ENCODE data around the gene SRGAP3. TPM values are rescaled to one million over a fixed set of nuclear protein-coding genes. Genes with fewer than 3 reads are reported as not detected.

SRGAP3 gene
- total RNA-seq, 2 donors from 2014 or later, result 1.7 to 3.4 TPM

GRCh38 chr3:9257092-9257491, 7.6 kb upstream of the SRGAP3 start:
- intact Hi-C loops (cut with DNase I), result no loop called here
- no peak for DNase-seq (ENCODE audit: low spot score)

- intact Hi-C loops (cut with DNase I), result no loop called here
Observed at GRCh38 chr3:9255976-9256375, 6.5 kb upstream of the SRGAP3 start.

GRCh38 chr3:9254764-9255163, 5.3 kb upstream of the SRGAP3 start:
- no peak for DNase-seq (ENCODE audit: low spot score)
- intact Hi-C loops (cut with DNase I), result no loop called here

More at GRCh38 chr3:9255976-9256375, 6.5 kb upstream of the SRGAP3 start:
- DNase-seq (ENCODE audit: low spot score), result no peak

GRCh38 chr3:9253327-9253726, 3.9 kb upstream of the SRGAP3 start:
- intact Hi-C loops (cut with DNase I), result no loop called here
- DNase-seq (ENCODE audit: low spot score), result no peak

GRCh38 chr3:9251055-9251786, 1.8 kb upstream of the SRGAP3 start:
- no peak for DNase-seq (ENCODE audit: low spot score)
- intact Hi-C loops (cut with DNase I), result no loop called here

GRCh38 chr3:9250236-9250635, 790 bp upstream of the SRGAP3 start:
- intact Hi-C loops (cut with DNase I), result no loop called here
- DNase-seq (ENCODE audit: low spot score), result no peak

- DNase-seq (ENCODE audit: low spot score), result no peak
- intact Hi-C loops (cut with DNase I), result no loop called here
Observed at GRCh38 chr3:9248522-9249271, 749 bp downstream of the SRGAP3 start.

GRCh38 chr3:9247941-9248521, 1.4 kb downstream of the SRGAP3 start:
- no peak for DNase-seq (ENCODE audit: low spot score)
- intact Hi-C loops (cut with DNase I), result no loop called here

- no peak for DNase-seq (ENCODE audit: low spot score)
- intact Hi-C loops (cut with DNase I), result no loop called here
Observed at GRCh38 chr3:9247361-9247940, 2.0 kb downstream of the SRGAP3 start.

GRCh38 chr3:9246189-9246588, 3.3 kb downstream of the SRGAP3 start:
- no peak for DNase-seq (ENCODE audit: low spot score)
- intact Hi-C loops (cut with DNase I), result no loop called here

- intact Hi-C loops (cut with DNase I), result no loop called here
- DNase-seq (ENCODE audit: low spot score), result no peak
Observed at GRCh38 chr3:9244495-9245183, 4.8 kb downstream of the SRGAP3 start.

GRCh38 chr3:9241956-9242355, 7.5 kb downstream of the SRGAP3 start:
- no peak for DNase-seq (ENCODE audit: low spot score)
- intact Hi-C loops (cut with DNase I), result loop anchor here in 1 of 2 donors (1.0 kb wide), 1 partner anchor 30 kb away; no protein-coding TSS in a partner anchor

- intact Hi-C loops (cut with DNase I), result no loop called here
- DNase-seq (ENCODE audit: low spot score), result no peak
Observed at GRCh38 chr3:9239680-9240079, 9.8 kb downstream of the SRGAP3 start.

- intact Hi-C loops (cut with DNase I), result no loop called here
- no peak for DNase-seq (ENCODE audit: low spot score)
Observed at GRCh38 chr3:9238721-9239295, 10.6 kb downstream of the SRGAP3 start.

- intact Hi-C loops (cut with DNase I), result no loop called here
Observed at GRCh38 chr3:9238276-9238675, 11.2 kb downstream of the SRGAP3 start.

GRCh38 chr3:9233814-9234600, 15.4 kb downstream of the SRGAP3 start:
- intact Hi-C loops (cut with DNase I), result no loop called here
- no peak for DNase-seq (ENCODE audit: low spot score)

More at GRCh38 chr3:9238276-9238675, 11.2 kb downstream of the SRGAP3 start:
- no peak for DNase-seq (ENCODE audit: low spot score)

- intact Hi-C loops (cut with DNase I), result no loop called here
- DNase-seq (ENCODE audit: low spot score), result no peak
Observed at GRCh38 chr3:9233101-9233500, 16.3 kb downstream of the SRGAP3 start.

- intact Hi-C loops (cut with DNase I), result no loop called here
- no peak for DNase-seq (ENCODE audit: low spot score)
Observed at GRCh38 chr3:9231937-9232336, 17.5 kb downstream of the SRGAP3 start.
